H9 (cell line): ENCODE measurements around the gene NSL1. TPM values are rescaled to one million over a fixed set of nuclear protein-coding genes. Genes with fewer than 3 reads are reported as not detected.

Experiments used
- DNase-seq: peaks from one replicate; pipeline ENCODE4 v3.0.0-alpha.2; 2017
- H2AFZ ChIP-seq: one replicate; pipeline ENCODE4 v1.6.1; 2013; ENCODE audit warnings: mild to moderate bottlenecking, low read length, control low read depth, moderate library complexity
- H2AK5ac ChIP-seq: 2 replicates; pipeline ENCODE4 v1.6.1; 2013; ENCODE audit warnings: low read length, control low read depth, mixed read lengths; ENCODE audit not compliant: insufficient read length
- H2BK120ac ChIP-seq: one replicate; pipeline ENCODE4 v1.6.1; 2013; ENCODE audit warnings: low read depth, mild to moderate bottlenecking, low read length, control low read depth, inconsistent platforms; ENCODE audit not compliant: poor library complexity, severe bottlenecking
- H2BK12ac ChIP-seq: 2 replicates; pipeline ENCODE4 v1.6.1; 2013; ENCODE audit warnings: low read length, control low read depth, mixed read lengths, low read depth; ENCODE audit not compliant: insufficient read length
- H2BK15ac ChIP-seq: 2 replicates; pipeline ENCODE4 v1.6.1; 2013; ENCODE audit warnings: low read depth, low read length, control low read depth
- H2BK20ac ChIP-seq: one replicate; pipeline ENCODE4 v1.6.1; 2013; ENCODE audit warnings: low read depth, mild to moderate bottlenecking, low read length, control low read depth, inconsistent platforms; ENCODE audit not compliant: poor library complexity, severe bottlenecking
- H2BK5ac ChIP-seq: 2 replicates; pipeline ENCODE4 v1.6.1; 2013; ENCODE audit warnings: low read length, control low read depth, mixed read lengths; ENCODE audit not compliant: insufficient read length
- H3K14ac ChIP-seq: 2 replicates; pipeline ENCODE4 v1.6.1; 2013; ENCODE audit warnings: low read length, control low read depth; ENCODE audit not compliant: insufficient read depth
- H3K18ac ChIP-seq: 2 replicates; pipeline ENCODE4 v1.6.1; 2013; ENCODE audit warnings: low read depth, mild to moderate bottlenecking, mixed read lengths, low read length, control low read depth; ENCODE audit not compliant: insufficient read length
- H3K23ac ChIP-seq: 2 replicates; pipeline ENCODE4 v1.6.1; 2013; ENCODE audit warnings: low read length, control low read depth, mixed read lengths, low read depth; ENCODE audit not compliant: insufficient read length
- H3K23me2 ChIP-seq: 2 replicates; pipeline ENCODE4 v1.6.1; 2013; ENCODE audit warnings: low read depth, mild to moderate bottlenecking, mixed read lengths, low read length, control low read depth; ENCODE audit not compliant: insufficient read length, poor library complexity, severe bottlenecking
- H3K27ac ChIP-seq: 2 replicates; pipeline ENCODE4 v1.5.1; 2013; ENCODE audit warnings: low read length, control low read depth, mixed read lengths, low read depth; ENCODE audit not compliant: insufficient read length
- H3K27me3 ChIP-seq: 2 replicates; pipeline ENCODE4 v1.6.1; 2013; ENCODE audit warnings: low read length, control low read depth, inconsistent platforms; ENCODE audit not compliant: insufficient read depth
- H3K4ac ChIP-seq: 2 replicates; pipeline ENCODE4 v1.6.1; 2013; ENCODE audit warnings: low read depth, mild to moderate bottlenecking, control low read depth, inconsistent platforms, low read length, moderate library complexity
- H3K4me1 ChIP-seq: 2 replicates; pipeline ENCODE4 v1.6.1; 2013; ENCODE audit warnings: low read length, control low read depth, inconsistent platforms; ENCODE audit not compliant: insufficient read depth
- H3K4me2 ChIP-seq: 2 replicates; pipeline ENCODE4 v1.6.1; 2013; ENCODE audit warnings: low read length, control low read depth, mixed read lengths; ENCODE audit not compliant: insufficient read length, insufficient read depth
- H3K56ac ChIP-seq: 2 replicates; pipeline ENCODE4 v1.6.1; 2013; ENCODE audit warnings: low read depth, mild to moderate bottlenecking, mixed read lengths, low read length, control low read depth; ENCODE audit not compliant: insufficient read length
- H3K79me1 ChIP-seq: 2 replicates; pipeline ENCODE4 v1.6.1; 2013; ENCODE audit warnings: low read depth, mild to moderate bottlenecking, moderate library complexity, low read length, control low read depth, inconsistent platforms; ENCODE audit not compliant: insufficient read depth, poor library complexity, severe bottlenecking
- H3K79me2 ChIP-seq: 2 replicates; pipeline ENCODE4 v1.6.1; 2013; ENCODE audit warnings: low read length, control low read depth, inconsistent platforms; ENCODE audit not compliant: insufficient read depth
- H3K9ac ChIP-seq: 2 replicates; pipeline ENCODE4 v1.6.1; 2013; ENCODE audit warnings: low read length, control low read depth, mixed read lengths; ENCODE audit not compliant: insufficient read length; ENCODE audit errors: extremely low read depth
- H3K9me3 ChIP-seq: one replicate; pipeline ENCODE4 v1.6.1; 2013; ENCODE audit warnings: low read depth, low read length, inconsistent platforms; ENCODE audit not compliant: control insufficient read depth
- H3T11ph ChIP-seq: one replicate; pipeline ENCODE4 v1.6.1; 2013; ENCODE audit warnings: mild to moderate bottlenecking, low read length, control low read depth, inconsistent platforms
- H4K20me1 ChIP-seq: one replicate; pipeline ENCODE4 v1.6.1; 2013; ENCODE audit not compliant: control insufficient read depth, insufficient read length, insufficient read depth
- H4K5ac ChIP-seq: 2 replicates; pipeline ENCODE4 v1.6.1; 2013; ENCODE audit warnings: low read depth, mild to moderate bottlenecking, mixed read lengths, low read length, control low read depth; ENCODE audit not compliant: insufficient read length
- H4K8ac ChIP-seq: replicated peaks from 2 replicates; pipeline ENCODE4 v1.6.1; 2013; ENCODE audit warnings: low read length, control low read depth, mixed read lengths, low read depth; ENCODE audit not compliant: insufficient read length
- H4K91ac ChIP-seq: 2 replicates; pipeline ENCODE4 v1.6.1; 2013; ENCODE audit warnings: low read depth, mild to moderate bottlenecking, moderate library complexity, mixed read lengths, low read length, control low read depth; ENCODE audit not compliant: insufficient read length
- H3K27ac Mint-ChIP-seq, 3 experiments: 2 replicates in 2 of 3; 3 replicates in 1 of 3; pipeline ENCODE4 v1.8.0; 2020 to 2021; ENCODE audit warnings: mixed read lengths in 3 of 3, mild to moderate bottlenecking in 1 of 3, moderate library complexity in 1 of 3
- H3K27me3 Mint-ChIP-seq: 2 replicates; pipeline ENCODE4 v1.8.0; 2021; ENCODE audit warnings: low read depth, mild to moderate bottlenecking, moderate library complexity, mixed read lengths
- H3K36me3 Mint-ChIP-seq, 3 experiments: 2 replicates in 2 of 3; 3 replicates in 1 of 3; pipeline ENCODE4 v1.8.0; 2020 to 2021; ENCODE audit warnings: low read depth in 3 of 3, mixed read lengths in 3 of 3; ENCODE audit not compliant: insufficient read depth in 1 of 3
- H3K4me1 Mint-ChIP-seq, 2 experiments: 2 replicates each; pipeline ENCODE4 v1.8.0; 2020; ENCODE audit warnings: mixed read lengths in 2 of 2
- H3K4me3 Mint-ChIP-seq, 2 experiments: 2 replicates in 1 of 2; 3 replicates in 1 of 2; pipeline ENCODE4 v1.8.0; 2020 to 2021; ENCODE audit warnings: mild to moderate bottlenecking in 2 of 2, mixed read lengths in 2 of 2, moderate library complexity in 1 of 2
- H3K9me3 Mint-ChIP-seq, 2 experiments: 2 replicates in 1 of 2; 3 replicates in 1 of 2; pipeline ENCODE4 v1.8.0; 2020; ENCODE audit warnings: mild to moderate bottlenecking in 2 of 2, mixed read lengths in 2 of 2, moderate library complexity in 1 of 2
- CTCF ChIP-seq: fragments of 200-600 bp; sonication (generic); conservative IDR thresholded peaks from 3 replicates; pipeline ENCODE4 v1.8.0; 2021; ENCODE audit warnings: antibody characterized with exemption, mild to moderate bottlenecking
- whole genome bisulfite sequencing: extraction: QIAGEN DNeasy Blood & Tissue Kit; methylation state at CpG from one replicate; pipeline ENCODE4 v1.1.7; 2013; ENCODE audit warnings: missing lambda C conversion rate, low lambda C conversion rate, mixed read lengths; ENCODE audit not compliant: insufficient read length; ENCODE audit errors: extremely low coverage; 5-methylcytosine and 5-hydroxymethylcytosine counted together
- total RNA-seq: library from RNA; stranded (reverse); gene quantifications from 2 replicates; pipeline ENCODE4 v1.2.1, GENCODE V29; 2021

The NSL1 gene
- total RNA-seq, 1 experiment from 2014 or later, result 49.3 TPM

GRCh38 chr1:212781225-212781624 lies 10.4 kb downstream of the NSL1 start:
- Histone ChIP-seq H4K5ac (no peak overlapping the region), H3K4ac (no peak overlapping the region), H3K27me3 (no peaks in the 10 kb centered on the region), H3K9me3 (no peaks in the 10 kb centered on the region), H2BK120ac (no peak overlapping the region), H3K4me2 (no peak overlapping the region), H4K91ac (no peak overlapping the region), H2AK5ac (no peak overlapping the region), H3K23me2 (no peaks in the 10 kb centered on the region), H3K14ac (no peak overlapping the region), H2BK15ac (no peak overlapping the region), H3K9ac (no peak overlapping the region), H2BK5ac (no peak overlapping the region), H3K79me2 (no peaks in the 10 kb centered on the region), H4K20me1 (no peaks in the 10 kb centered on the region), H3K18ac (no peak overlapping the region), H2AFZ (no peak overlapping the region), H2BK20ac (no peak overlapping the region), H3K27ac (no peak overlapping the region), H3T11ph (no peak overlapping the region), H3K23ac (no peak overlapping the region), H3K4me1 (no peaks in the 10 kb centered on the region), H4K8ac (no peak overlapping the region), H3K56ac (no peak overlapping the region), H3K79me1 (no peaks in the 10 kb centered on the region), H2BK12ac (no peak overlapping the region)
- no CpG with 5 or more reads among the region's 2 CpGs for WGBS
- Mint-ChIP-seq H3K27ac (no peak overlapping the region), H3K27me3 (no peaks in the 10 kb centered on the region), H3K4me1 (no peaks in the 10 kb centered on the region), H3K9me3 (peaks cover 7 to 12% of the 10 kb centered on the region in 2 experiments), H3K36me3 (peaks cover 49 to 73% (median 71%) of the 10 kb centered on the region in 3 experiments), H3K4me3 (no peak overlapping the region)
- DNase-seq, result no peak
- TF ChIP-seq CTCF, result no peak
